Tibial artery (tissue), 4 donors: ENCODE data around the gene LAT.
A peak's percentile ranks its signal among the peaks of the same experiment; 100 is the strongest.

Experiments used
- DNase-seq, 2 donors: peaks; one replicate each; pipeline ENCODE4 v3.0.0-alpha.2; 2019
- H3K27ac ChIP-seq, 2 donors: fragments of 200-600 bp; sonication (generic) in 1 of 2; 1 replicate in 1 of 2; 2 replicates in 1 of 2; pipeline ENCODE4 v1.5.1; 2018 to 2019; ENCODE audit warnings: mild to moderate bottlenecking in 1 of 2
- H3K27me3 ChIP-seq, 2 donors: fragments of 200-600 bp; sonication (generic) in 1 of 2; one replicate each; pipeline versions ENCODE4 v1.5.1 to v1.6.0; 2016 to 2019
- H3K36me3 ChIP-seq, 3 donors: fragments of 200-600 bp; sonication (generic) in 2 of 3; one replicate each; pipeline ENCODE4 v1.5.1; 2016 to 2019; ENCODE audit warnings: mild to moderate bottlenecking in 2 of 3
- H3K4me1 ChIP-seq, 4 donors: fragments of 200-600 bp; sonication (generic) in 2 of 4; 1 replicate in 3 of 4; 2 replicates in 1 of 4; pipeline ENCODE4 v1.5.1; 2016 to 2019
- H3K4me3 ChIP-seq, 2 donors: fragments of 200-600 bp; sonication (generic) in 1 of 2; 1 replicate in 1 of 2; 2 replicates in 1 of 2; pipeline ENCODE4 v1.5.1; 2018 to 2019; ENCODE audit warnings: mild to moderate bottlenecking in 2 of 2
- H3K9me3 ChIP-seq, 3 donors: fragments of 200-600 bp; sonication (generic) in 1 of 3; one replicate each; pipeline ENCODE4 v1.5.1; 2016 to 2019
- CTCF ChIP-seq, 2 experiments: fragments of 200-600 bp in 1 of 2; fragments of 450-650 bp in 1 of 2; IDR thresholded peaks; one replicate each; pipeline ENCODE4 v1.5.1; 2017 to 2019; ENCODE audit warnings: antibody characterized with exemption in 2 of 2, mild to moderate bottlenecking in 1 of 2, moderate library complexity in 1 of 2
- intact Hi-C: fragments of 100-400 bp; cut with DNase I; formaldehyde crosslinking; loops from one replicate; pipeline ENCODE4 v1.15.0; 2023; ENCODE audit warnings: low total_unique reads

LAT gene

GRCh38 chr16:28980929-28981328 lies 3.9 kb upstream of the LAT start:
- no peak overlapping the region for H3K4me3 ChIP-seq
- no peak for TF ChIP-seq CTCF (IDR thresholded peaks at IDR 0.05)
- H3K27me3 ChIP-seq, result no peaks in the 10 kb centered on the region
- DNase-seq, result no peak
- H3K9me3 ChIP-seq, result no peaks in the 10 kb centered on the region
- H3K36me3 ChIP-seq, result peaks cover 33 to 87% (median 81%) of the 10 kb centered on the region in 3 donors
- intact Hi-C loops, result no loop called here
- no peak overlapping the region for H3K27ac ChIP-seq
- peaks cover 0 to 7% (median 2%) of the 10 kb centered on the region in 4 donors for H3K4me1 ChIP-seq

DNA sequence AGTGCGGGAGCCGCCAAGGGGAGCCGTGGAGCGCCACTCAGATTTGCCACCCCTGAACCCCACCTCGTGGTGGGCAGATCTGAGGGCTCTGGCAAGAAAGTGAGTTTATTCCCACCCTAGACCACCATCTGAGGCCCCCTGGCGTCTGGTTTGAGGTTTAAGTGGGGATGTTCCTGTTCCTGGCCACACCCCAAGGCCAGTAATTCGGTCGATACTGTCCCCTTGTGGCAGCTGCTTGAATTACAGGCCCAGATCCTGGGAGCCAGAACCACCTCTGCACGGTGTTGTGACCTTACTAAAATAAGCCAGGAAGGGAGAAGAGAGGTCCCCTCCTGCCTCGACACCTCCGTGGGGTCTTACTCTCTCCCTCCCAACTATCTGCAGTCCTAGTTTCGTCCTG lies 3.3 kb upstream of the LAT start:
- Histone ChIP-seq H3K27me3 (no peaks in the 10 kb centered on the region), H3K4me3 (no peak overlapping the region), H3K4me1 (peaks cover 0 to under 1% (median 0%) of the 10 kb centered on the region in 4 donors), H3K9me3 (no peaks in the 10 kb centered on the region), H3K27ac (no peak overlapping the region), H3K36me3 (peaks cover 38 to 93% (median 86%) of the 10 kb centered on the region in 3 donors)
- TF ChIP-seq CTCF (IDR thresholded peaks at IDR 0.05), result peak in 1 of 2 experiments; percentile 7
- DNase-seq, result no peak
- intact Hi-C loops, result no loop called here

DNA sequence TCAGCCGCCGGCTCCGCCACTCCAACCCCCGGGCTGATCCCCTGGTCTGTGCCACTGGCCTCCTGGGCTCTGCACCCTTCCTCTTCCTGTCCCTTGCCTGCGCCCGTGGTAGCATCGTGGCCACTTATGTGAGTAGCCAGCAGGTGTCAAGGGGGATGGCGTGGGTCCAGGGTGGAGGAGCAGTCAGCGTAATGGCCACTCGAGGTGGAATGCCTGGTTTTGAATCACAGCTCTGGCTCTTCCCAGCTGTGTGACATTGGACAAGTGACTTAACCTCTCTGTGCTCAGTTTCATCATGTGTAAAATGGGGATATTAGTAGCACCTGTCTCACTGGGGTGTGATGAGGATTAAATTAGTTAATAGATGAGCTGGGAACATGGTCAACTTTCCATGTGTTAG lies 2.4 kb upstream of the LAT start:
- no peak for TF ChIP-seq CTCF (IDR thresholded peaks at IDR 0.05)
- H3K4me3 ChIP-seq, result no peak overlapping the region
- no peaks in the 10 kb centered on the region for H3K27me3 ChIP-seq

DNA sequence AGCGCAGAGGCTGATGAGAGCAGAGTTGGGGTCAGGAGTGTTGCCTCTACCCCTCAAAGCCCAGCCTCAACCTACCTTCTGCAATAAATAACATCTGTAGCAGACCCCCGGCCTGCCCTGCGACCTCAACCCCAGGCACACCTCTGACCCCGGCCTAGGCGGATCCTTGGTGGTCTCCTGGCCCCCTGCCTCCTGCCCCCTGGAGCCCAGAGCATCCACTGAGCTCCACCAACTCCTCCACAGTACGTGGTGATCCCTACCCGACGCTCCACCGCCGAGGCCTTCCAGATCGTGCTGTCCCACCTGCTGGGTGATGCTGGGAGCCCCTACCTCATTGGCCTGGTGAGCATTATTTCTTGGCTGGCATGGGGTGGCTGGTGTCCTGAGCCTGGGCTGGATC lies 1.9 kb upstream of the LAT start:
- H3K27ac ChIP-seq, result no peak overlapping the region
- H3K36me3 ChIP-seq, result peaks cover 50 to 100% (median 93%) of the 10 kb centered on the region in 3 donors
- H3K27me3 ChIP-seq, result no peaks in the 10 kb centered on the region
- DNase-seq, result no peak
- H3K9me3 ChIP-seq, result peaks cover 0 to 7% (median 6%) of the 10 kb centered on the region in 3 donors
- H3K4me3 ChIP-seq, result no peak overlapping the region
- intact Hi-C loops, result no loop called here
- no peaks in the 10 kb centered on the region for H3K4me1 ChIP-seq
- no peak for TF ChIP-seq CTCF (IDR thresholded peaks at IDR 0.05)

More for the DNA sequence above, 2.4 kb upstream of the LAT start:
- no peak for DNase-seq
- peaks cover 0 to 7% (median 6%) of the 10 kb centered on the region in 3 donors for H3K9me3 ChIP-seq
- H3K4me1 ChIP-seq, result no peaks in the 10 kb centered on the region
- no peak overlapping the region for H3K27ac ChIP-seq
- peaks cover 47 to 100% (median 95%) of the 10 kb centered on the region in 3 donors for H3K36me3 ChIP-seq
- intact Hi-C loops, result no loop called here

DNA sequence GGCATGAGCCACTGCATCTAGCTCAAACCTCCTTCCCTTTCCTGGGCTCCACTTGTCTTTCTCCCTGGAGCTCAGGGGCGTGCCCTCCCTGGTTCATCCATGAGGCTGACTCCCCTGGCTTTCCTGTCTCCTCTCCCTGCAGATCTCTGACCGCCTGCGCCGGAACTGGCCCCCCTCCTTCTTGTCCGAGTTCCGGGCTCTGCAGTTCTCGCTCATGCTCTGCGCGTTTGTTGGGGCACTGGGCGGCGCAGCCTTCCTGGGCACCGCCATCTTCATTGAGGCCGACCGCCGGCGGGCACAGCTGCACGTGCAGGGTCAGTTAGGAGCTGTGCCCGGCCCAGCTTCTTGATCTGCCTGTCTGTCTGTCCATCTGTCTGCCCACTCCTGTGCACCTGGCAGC lies 1.2 kb upstream of the LAT start:
- H3K4me3 ChIP-seq, result no peak overlapping the region
- intact Hi-C loops, result no loop called here
- no peak for TF ChIP-seq CTCF (IDR thresholded peaks at IDR 0.05)
- peaks cover 0 to 7% (median 6%) of the 10 kb centered on the region in 3 donors for H3K9me3 ChIP-seq
- H3K36me3 ChIP-seq, result peaks cover 50 to 100% (median 88%) of the 10 kb centered on the region in 3 donors
- H3K4me1 ChIP-seq, result no peaks in the 10 kb centered on the region
- no peak overlapping the region for H3K27ac ChIP-seq
- no peaks in the 10 kb centered on the region for H3K27me3 ChIP-seq
- DNase-seq, result no peak

- H3K27ac ChIP-seq, result no peak overlapping the region
- H3K4me3 ChIP-seq, result no peak overlapping the region
- H3K9me3 ChIP-seq, result peaks cover 0 to 7% (median 6%) of the 10 kb centered on the region in 3 donors
- no peaks in the 10 kb centered on the region for H3K27me3 ChIP-seq
- H3K4me1 ChIP-seq, result no peaks in the 10 kb centered on the region
- no peak for TF ChIP-seq CTCF (IDR thresholded peaks at IDR 0.05)
- peaks cover 50 to 100% (median 88%) of the 10 kb centered on the region in 3 donors for H3K36me3 ChIP-seq
- no peak for DNase-seq
- intact Hi-C loops, result no loop called here
Measured at GRCh38 chr16:28984091-28984490, 761 bp upstream of the LAT start.
